ENCODE results near the gene CNGB1.

GRCh38 chr16:57862698-57863433, 108.1 kb downstream of the CNGB1 start:
- TF ChIP-seq CTCF (conservative IDR thresholded peaks at IDR 0.05; ENCODE audit: low read length) (no peak), EZH2phosphoT487 (IDR thresholded peaks at IDR 0.05; ENCODE audit: borderline replicate concordance, low read depth, low read length) (no peak)

Measured in OCI-LY7 (cell line).